Subcutaneous abdominal adipose tissue (tissue), 5 donors: ENCODE results near the gene NOP16.

ENCODE experiments used
- H3K27ac ChIP-seq: one replicate; pipeline ENCODE4 v1.7.0; 2013; ENCODE audit warnings: low read depth, mild to moderate bottlenecking, inconsistent platforms, low read length, moderate library complexity
- H3K27me3 ChIP-seq, 5 donors: one replicate each; pipeline ENCODE4 v1.7.0; 2013; ENCODE audit warnings: low read length in 5 of 5, inconsistent platforms in 1 of 5; ENCODE audit not compliant: control insufficient read depth in 5 of 5, insufficient read depth in 4 of 5
- H3K36me3 ChIP-seq, 5 donors: one replicate each; pipeline ENCODE4 v1.7.0; 2013; ENCODE audit warnings: low read length in 5 of 5; ENCODE audit not compliant: control insufficient read depth in 5 of 5, insufficient read depth in 5 of 5
- H3K4me1 ChIP-seq, 5 donors: one replicate each; pipeline ENCODE4 v1.7.0; 2013; ENCODE audit warnings: low read length in 5 of 5, mild to moderate bottlenecking in 3 of 5, moderate library complexity in 1 of 5; ENCODE audit not compliant: control insufficient read depth in 5 of 5, insufficient read depth in 5 of 5
- H3K4me3 ChIP-seq, 5 donors: one replicate each; pipeline ENCODE4 v1.7.0; 2013; ENCODE audit warnings: low read length in 5 of 5, low read depth in 1 of 5
- H3K9ac ChIP-seq, 5 donors: one replicate each; pipeline ENCODE4 v1.7.0; 2013; ENCODE audit warnings: low read length in 5 of 5, mild to moderate bottlenecking in 4 of 5, moderate library complexity in 3 of 5
- H3K9me3 ChIP-seq, 5 donors: one replicate each; pipeline ENCODE4 v1.7.0; 2013; ENCODE audit warnings: low read length in 5 of 5; ENCODE audit not compliant: control insufficient read depth in 5 of 5
- donor health status: healthy.
- donor health status: healthy.
- donor health status: healthy.
- donor health status: healthy.
- donor health status: healthy.

NOP16 gene

GRCh38 chr5:176379881-176380280 lies 8.5 kb downstream of the NOP16 start:
- H3K9me3 ChIP-seq: no peaks in the 10 kb centered on the region
- H3K4me3 ChIP-seq: no peak overlapping the region
- no peak overlapping the region for H3K27ac ChIP-seq
- H3K4me1 ChIP-seq: peaks cover 3 to 19% (median 12%) of the 10 kb centered on the region in 5 donors
- H3K27me3 ChIP-seq: no peaks in the 10 kb centered on the region
- no peak overlapping the region for H3K9ac ChIP-seq
- peaks cover 2 to 31% (median 28%) of the 10 kb centered on the region in 5 donors for H3K36me3 ChIP-seq

GRCh38 chr5:176373100-176373818 lies 15.1 kb downstream of the NOP16 start:
- Histone ChIP-seq H3K27me3 (no peaks in the 10 kb centered on the region), H3K4me1 (peaks cover 3 to 11% (median 9%) of the 10 kb centered on the region in 5 donors), H3K36me3 (peaks cover 0 to 22% (median 9%) of the 10 kb centered on the region in 5 donors), H3K9ac (no peak overlapping the region), H3K9me3 (no peaks in the 10 kb centered on the region), H3K27ac (no peak overlapping the region), H3K4me3 (peak overlapping the region in 1 of 5 donors; percentile 3)

GRCh38 chr5:176371621-176372539 lies 16.5 kb downstream of the NOP16 start:
- Histone ChIP-seq H3K4me3 (no peak overlapping the region), H3K9ac (no peak overlapping the region), H3K27ac (no peak overlapping the region), H3K27me3 (no peaks in the 10 kb centered on the region), H3K4me1 (peaks cover 3 to 11% (median 9%) of the 10 kb centered on the region in 5 donors), H3K36me3 (peaks cover 0 to 30% (median 15%) of the 10 kb centered on the region in 5 donors), H3K9me3 (no peaks in the 10 kb centered on the region)

GRCh38 chr5:176369934-176370711 lies 18.3 kb downstream of the NOP16 start:
- H3K4me3 ChIP-seq: no peak overlapping the region
- peaks cover 3 to 25% (median 22%) of the 10 kb centered on the region in 5 donors for H3K4me1 ChIP-seq
- no peak overlapping the region for H3K9ac ChIP-seq
- no peaks in the 10 kb centered on the region for H3K9me3 ChIP-seq
- no peak overlapping the region for H3K27ac ChIP-seq
- no peaks in the 10 kb centered on the region for H3K27me3 ChIP-seq
- H3K36me3 ChIP-seq: peaks cover 0 to 30% (median 15%) of the 10 kb centered on the region in 5 donors

GRCh38 chr5:176368726-176369125 lies 19.7 kb downstream of the NOP16 start:
- Histone ChIP-seq H3K36me3 (peaks cover 0 to 30% (median 15%) of the 10 kb centered on the region in 5 donors), H3K4me3 (no peak overlapping the region), H3K4me1 (peaks cover 3 to 30% (median 28%) of the 10 kb centered on the region in 5 donors), H3K9ac (no peak overlapping the region), H3K27ac (no peak overlapping the region), H3K9me3 (no peaks in the 10 kb centered on the region), H3K27me3 (no peaks in the 10 kb centered on the region)

- H3K4me3 ChIP-seq: peak overlapping the region in 4 of 5 donors; percentile 81 to 87 (median 86)
- no peak overlapping the region for H3K27ac ChIP-seq
- peak overlapping the region in 4 of 5 donors; percentile 41 to 81 (median 74) for H3K9ac ChIP-seq
- H3K9me3 ChIP-seq: no peaks in the 10 kb centered on the region
- H3K36me3 ChIP-seq: peaks cover 0 to 24% (median 11%) of the 10 kb centered on the region in 5 donors
- no peaks in the 10 kb centered on the region for H3K27me3 ChIP-seq
- peaks cover 0 to 29% (median 25%) of the 10 kb centered on the region in 5 donors for H3K4me1 ChIP-seq
Observed at GRCh38 chr5:176366232-176366894, 22.0 kb downstream of the NOP16 start.

- H3K4me3 ChIP-seq: peak within 1 kb of the TSS; percentile 79 to 87 (median 85)
- H3K27me3 ChIP-seq: no peaks in the 10 kb centered on the region
- peaks cover 0 to 36% (median 32%) of the 10 kb centered on the region in 5 donors for H3K4me1 ChIP-seq
- H3K9ac ChIP-seq: peak within 1 kb of the TSS; percentile 79 to 89 (median 81)
- peaks cover 0 to 24% (median 10%) of the 10 kb centered on the region in 5 donors for H3K36me3 ChIP-seq
- no peaks in the 10 kb centered on the region for H3K9me3 ChIP-seq
- H3K27ac ChIP-seq: no peak within 1 kb of the TSS
Observed at GRCh38 chr5:176365351-176366231, 22.8 kb downstream of the NOP16 start, which contains the start of gene ARL10. Gene ARL10, plus strand, starts transcription at chr5:176365487. Its CDS starts 77 bp downstream, at chr5:176365564.

GRCh38 chr5:176364765-176365350 lies 23.5 kb downstream of the NOP16 start:
- H3K4me3 ChIP-seq: peak overlapping the region; percentile 79 to 87 (median 85)
- peak overlapping the region; percentile 76 to 89 (median 80) for H3K9ac ChIP-seq
- H3K27me3 ChIP-seq: no peaks in the 10 kb centered on the region
- no peaks in the 10 kb centered on the region for H3K9me3 ChIP-seq
- H3K27ac ChIP-seq: no peak overlapping the region
- H3K36me3 ChIP-seq: peaks cover 0 to 16% (median 9%) of the 10 kb centered on the region in 5 donors
- peaks cover under 1 to 41% (median 36%) of the 10 kb centered on the region in 5 donors for H3K4me1 ChIP-seq
